HT1080 (cell line): Measurements from ENCODE around the gene PNCK. TPM values are rescaled to one million over a fixed set of nuclear protein-coding genes. Genes with fewer than 3 reads are reported as not detected.

Experiments used
- DNase-seq: peaks from one replicate; pipeline ENCODE4 v3.0.0-alpha.2; 2015; ENCODE audit warnings: low read depth
- small RNA-seq: library from RNA; depleted of rRNA; stranded (forward); fragments of <200 nt; gene quantifications from one replicate; pipeline ENCODE3, GENCODE V24; 2014
- total RNA-seq: library from RNA; depleted of rRNA; stranded (reverse); fragments of >200 nt; shearing (Covaris generic); gene quantifications from 2 replicates; pipeline ENCODE4 v1.2.3, GENCODE V29; 2014; rRNA removed

The PNCK gene
- total RNA-seq, 1 experiment from 2014 or later, result not detected

GRCh38 chrX:153628665-153629064 lies 44.9 kb downstream of the PNCK start:
- no peak for DNase-seq

GRCh38 chrX:153628129-153628528 lies 45.5 kb downstream of the PNCK start:
- no peak for DNase-seq

DNA sequence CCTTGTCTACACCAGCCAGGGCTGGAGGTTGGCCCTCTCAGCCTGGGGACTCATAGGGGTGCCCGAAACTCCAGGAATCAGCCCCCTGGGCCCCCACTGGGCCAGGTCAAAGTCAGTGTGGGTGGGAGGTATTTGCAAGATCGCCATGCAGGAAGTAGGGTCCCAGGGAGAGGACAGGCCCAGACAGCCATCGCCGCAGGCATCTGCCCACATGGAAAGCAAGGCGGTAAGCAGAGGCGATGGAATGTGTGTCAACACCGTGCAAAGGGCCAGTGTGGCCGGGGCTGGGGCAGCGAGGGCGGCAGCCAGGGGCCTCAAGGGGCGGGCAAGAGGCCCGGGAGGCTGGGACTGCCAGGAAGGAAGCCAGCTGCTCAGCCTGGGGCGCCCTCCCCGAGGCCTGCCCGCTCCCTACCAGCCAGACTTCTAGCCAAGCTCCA lies 45.9 kb downstream of the PNCK start:
- no peak for DNase-seq

DNA sequence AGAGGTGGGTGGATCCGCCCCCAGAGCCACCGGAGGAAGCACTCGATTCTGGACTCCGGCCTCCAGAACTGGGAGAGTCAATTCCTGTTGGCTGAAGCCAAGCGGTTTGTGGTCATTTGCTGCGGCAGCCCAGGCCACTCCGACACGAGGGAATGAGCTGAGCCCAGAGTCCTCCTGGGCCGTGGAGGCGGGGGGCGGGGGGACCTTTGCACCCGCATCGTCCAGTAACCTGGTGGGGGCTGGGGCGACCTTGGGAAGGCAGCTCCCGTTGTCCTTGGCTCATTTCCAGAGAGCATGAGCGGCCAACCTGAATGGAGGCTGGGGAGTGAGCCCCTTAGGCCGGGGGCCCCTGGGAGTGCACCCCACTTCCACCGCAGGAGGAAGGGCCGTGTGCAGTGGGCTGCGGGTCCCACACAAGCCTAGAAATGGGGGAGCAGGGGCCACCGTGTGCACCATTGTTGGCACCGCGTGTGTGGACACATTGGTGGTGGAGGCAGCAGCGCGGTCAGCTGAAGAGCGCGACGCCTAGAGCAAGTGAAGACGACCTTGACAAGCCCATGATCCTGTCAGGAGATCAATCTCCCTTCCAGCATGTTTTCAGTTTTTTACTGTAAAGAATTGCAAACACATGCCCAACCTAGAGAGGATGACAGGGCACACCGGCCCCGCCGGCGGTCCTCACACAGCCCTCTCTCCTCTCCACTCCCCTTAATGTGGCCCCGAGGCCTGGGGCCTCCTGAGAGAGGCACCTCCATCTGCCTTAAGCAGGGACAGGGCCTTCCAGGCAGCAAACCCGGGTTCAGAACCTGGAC lies 46.5 kb downstream of the PNCK start:
- no peak for DNase-seq

DNA sequence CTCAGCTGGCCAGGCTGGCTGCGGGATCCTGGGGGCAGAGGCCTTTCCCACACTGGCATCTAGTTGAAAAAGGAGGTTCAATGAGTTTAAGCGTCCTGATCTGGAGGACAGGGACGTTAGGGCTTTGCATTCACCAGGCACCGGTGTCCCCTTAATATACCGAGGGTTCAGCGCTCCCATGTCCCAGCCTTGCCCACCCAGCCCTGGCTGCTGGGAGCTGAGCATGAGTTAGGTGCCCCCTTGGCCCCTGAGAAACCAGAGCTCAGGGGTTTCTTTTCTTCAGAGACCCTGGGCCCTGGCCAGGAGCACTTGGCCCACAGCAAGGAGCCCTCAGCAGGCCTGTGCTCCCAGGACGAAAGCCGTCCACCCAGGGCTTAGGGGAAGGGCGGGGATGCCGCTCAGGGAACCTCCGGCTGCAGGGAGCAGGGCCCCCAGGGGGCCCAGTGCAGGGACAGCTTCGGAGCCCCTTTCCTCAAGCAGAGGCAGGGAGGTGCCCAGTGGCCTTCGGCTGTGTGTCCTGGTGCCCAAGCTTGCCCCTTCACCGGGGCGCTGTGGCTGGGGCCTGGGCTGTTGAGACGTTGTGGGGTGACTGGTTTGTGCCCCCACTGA lies 47.5 kb downstream of the PNCK start:
- no peak for DNase-seq

DNA sequence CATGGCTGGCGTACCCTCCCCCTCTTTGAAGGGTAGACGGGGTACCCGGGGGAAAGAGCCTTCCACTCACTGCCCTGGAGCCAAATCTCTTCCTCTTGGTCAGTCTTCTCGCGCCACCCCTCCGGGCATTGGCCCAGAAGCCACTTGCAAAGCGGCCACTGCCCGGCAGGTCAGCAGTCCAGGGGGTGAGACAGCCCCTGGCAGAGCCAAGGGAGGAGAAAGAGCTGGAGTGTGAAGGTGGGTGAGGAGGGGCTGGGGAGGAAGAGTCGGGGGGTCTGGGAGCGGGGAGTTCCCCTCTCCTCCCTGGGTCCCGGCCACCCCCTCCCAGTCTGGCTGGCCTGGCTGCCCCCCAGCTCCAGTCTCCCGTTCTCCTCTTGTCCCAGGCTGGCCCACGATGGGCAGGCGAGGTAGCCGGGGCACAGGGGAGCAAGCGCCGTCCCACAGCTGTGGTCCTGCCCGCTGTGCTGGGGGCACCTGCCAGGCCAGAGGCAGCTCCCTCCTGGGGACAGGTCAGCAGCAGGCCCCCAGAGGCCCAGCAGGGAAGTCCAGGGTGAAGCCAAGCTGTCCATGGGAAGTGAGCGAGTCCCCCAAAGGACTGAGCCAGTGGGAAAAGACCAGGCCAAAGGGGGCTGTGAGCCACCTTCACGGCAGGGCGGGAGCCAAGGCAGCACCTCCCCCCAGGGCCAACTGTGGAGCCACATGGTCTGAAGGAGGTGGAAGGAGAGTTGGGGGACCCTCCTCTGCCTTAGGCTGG lies 48.2 kb downstream of the PNCK start:
- no peak for DNase-seq

DNA sequence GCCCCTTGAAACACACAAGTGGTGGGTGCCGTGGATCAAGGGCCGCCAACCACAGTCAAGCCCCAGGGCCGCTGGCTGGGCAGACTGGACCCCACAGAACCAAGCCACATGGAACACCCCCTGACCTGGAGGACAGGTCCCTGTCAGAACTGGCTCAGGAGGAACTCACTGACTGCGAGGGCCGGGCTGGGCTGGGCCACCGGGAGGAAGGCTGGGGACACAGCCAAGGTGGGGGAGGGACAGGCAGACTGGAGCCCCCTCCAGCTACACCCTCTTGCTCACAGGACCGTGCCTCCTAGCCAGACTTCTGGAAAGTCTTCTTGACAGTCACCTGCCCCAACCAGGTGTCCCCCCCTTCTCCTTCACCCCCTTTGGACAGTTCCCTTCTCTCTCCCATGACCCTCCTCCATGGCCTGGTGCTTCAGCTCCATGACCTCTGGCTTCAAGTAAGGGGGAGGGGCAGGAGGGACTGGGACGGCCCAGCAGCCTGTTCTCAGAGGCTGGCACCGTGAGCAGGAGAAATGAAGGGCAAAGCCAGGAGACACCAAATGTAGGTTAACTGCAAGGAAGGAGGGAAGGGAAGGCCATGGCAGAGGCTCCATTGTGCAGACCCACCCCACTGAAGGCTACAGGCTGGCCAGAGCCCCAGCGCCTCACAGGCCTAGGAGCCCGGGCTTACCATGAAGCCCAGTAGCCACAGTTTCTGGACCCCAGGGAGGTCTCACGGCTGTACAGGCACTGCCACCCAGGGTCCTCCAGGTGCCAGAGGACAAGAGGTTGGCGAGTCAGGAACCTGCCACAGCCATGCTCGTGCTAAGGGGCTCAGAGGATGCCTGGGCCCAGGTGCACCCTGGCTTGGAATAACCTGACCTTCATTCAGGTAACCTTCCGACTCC lies 49.2 kb downstream of the PNCK start:
- DNase-seq, result no peak

GRCh38 chrX:153623310-153624029 lies 50.1 kb downstream of the PNCK start:
- DNase-seq, result no peak

GRCh38 chrX:153622661-153623309 lies 50.8 kb downstream of the PNCK start:
- DNase-seq, result no peak

- no peak for DNase-seq
Measured at GRCh38 chrX:153621949-153622598, 51.5 kb downstream of the PNCK start.

DNA sequence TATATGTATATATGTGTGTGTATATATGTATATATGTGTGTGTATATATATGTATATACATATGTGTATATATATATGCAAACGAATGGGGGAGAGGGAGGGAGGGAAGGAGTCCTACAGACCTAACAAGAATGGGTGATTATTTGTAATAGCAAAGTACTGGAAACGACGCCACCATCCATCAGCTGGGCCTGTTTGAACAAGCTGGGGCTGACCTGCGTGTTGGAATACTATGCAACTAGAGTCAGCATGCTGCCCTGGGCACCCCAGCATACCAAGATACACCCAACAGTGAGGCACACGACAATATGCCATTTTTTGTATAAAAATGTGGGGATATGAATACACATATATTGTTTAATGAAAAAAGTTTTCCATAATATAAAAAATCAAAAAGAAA lies 53.0 kb downstream of the PNCK start:
- DNase-seq, result no peak

Small RNA genes within 50 kb of the gene (small RNA-seq; reads per million reads assigned to genes)
- gene RN7SL687P, result not detected

Other genes with a start within 250 kb of the PNCK start
- gene TREX2, start 227.8 kb downstream of the PNCK start, total RNA-seq, result 0.84 and 1.8 TPM in 2 replicates
- gene HAUS7, start 203.2 kb downstream of the PNCK start, total RNA-seq, result 34.7 and 37.3 TPM in 2 replicates
- 0.10 and 0.45 TPM in 2 replicates for gene BGN, start 178.8 kb downstream of the PNCK start, total RNA-seq
- 0.03 TPM in 1 of 2 replicates, not detected in the other for gene ATP2B3, start 156.2 kb downstream of the PNCK start, total RNA-seq
- gene CCNQ, start 74.7 kb downstream of the PNCK start, total RNA-seq, result 74.4 and 82.3 TPM in 2 replicates
- gene DUSP9, start 26.6 kb downstream of the PNCK start, total RNA-seq, result not detected in 2 replicates
- gene SLC6A8, start 14.1 kb upstream of the PNCK start, total RNA-seq, result 33.2 and 61.3 TPM in 2 replicates
- gene BCAP31, start 50.6 kb upstream of the PNCK start, total RNA-seq, result 197 and 234 TPM in 2 replicates
- gene ABCD1, start 51.0 kb upstream of the PNCK start, total RNA-seq, result 1.5 and 1.9 TPM in 2 replicates
- gene PLXNB3, start 90.4 kb upstream of the PNCK start, total RNA-seq, result 2.3 and 4.5 TPM in 2 replicates
- 0.03 TPM in 1 of 2 replicates, not detected in the other for gene SRPK3, start 107.2 kb upstream of the PNCK start, total RNA-seq
- 57.1 and 65.2 TPM in 2 replicates for gene IDH3G, start 120.6 kb upstream of the PNCK start, total RNA-seq
- gene SSR4, start 120.9 kb upstream of the PNCK start, total RNA-seq, result 76.9 and 89.2 TPM in 2 replicates
- 0.13 and 0.16 TPM in 2 replicates for gene PDZD4, start 156.7 kb upstream of the PNCK start, total RNA-seq
- gene L1CAM, start 212.4 kb upstream of the PNCK start, total RNA-seq, result 2.0 and 3.0 TPM in 2 replicates
- not detected in 2 replicates for gene AVPR2, start 230.9 kb upstream of the PNCK start, total RNA-seq